ENCODE results near the gene PCP4L1. TPM values are rescaled to one million over a fixed set of nuclear protein-coding genes. Genes with fewer than 3 reads are reported as not detected.

PCP4L1 gene
- total RNA-seq, 1 donor: not detected

GRCh38 chr1:161229896-161230295, 28.6 kb upstream of the PCP4L1 start:
- peaks cover 12% of the 10 kb centered on the region for H3K79me2 ChIP-seq (ENCODE audit: insufficient read depth, low read length)
- H3K4me2 ChIP-seq (ENCODE audit: insufficient read depth, low read length): no peak overlapping the region
- peak; percentile 5 for TF ChIP-seq CTCF (IDR thresholded peaks at IDR 0.05; ENCODE audit: extremely low read depth, low read depth, low read length)
- H3K9me3 ChIP-seq (ENCODE audit: low read depth, low read length): no peaks in the 10 kb centered on the region
- DNase-seq (ENCODE audit: insufficient read length, low spot score, missing footprints): no peak
- H3K27me3 ChIP-seq (ENCODE audit: insufficient read depth, low read length): no peaks in the 10 kb centered on the region
- H3K4me1 ChIP-seq (ENCODE audit: insufficient read depth, low read length): peaks cover 17% of the 10 kb centered on the region
- H3K36me3 ChIP-seq (ENCODE audit: insufficient read depth, low read length): peaks cover 21% of the 10 kb centered on the region
- H3K4me3 ChIP-seq (ENCODE audit: insufficient read depth, low read length): no peak overlapping the region
- no peak overlapping the region for H2AFZ ChIP-seq (ENCODE audit: low read length)
- H4K20me1 ChIP-seq (ENCODE audit: insufficient read depth, low read length): no peaks in the 10 kb centered on the region
- H3K27ac ChIP-seq (ENCODE audit: low read depth, low read length): no peak overlapping the region

- H3K79me2 ChIP-seq (ENCODE audit: insufficient read depth, low read length): peaks cover 12% of the 10 kb centered on the region
- no peak for TF ChIP-seq CTCF (IDR thresholded peaks at IDR 0.05; ENCODE audit: extremely low read depth, low read depth, low read length)
Observed at GRCh38 chr1:161230762-161231161, 27.8 kb upstream of the PCP4L1 start.

GRCh38 chr1:161233102-161233501, 25.4 kb upstream of the PCP4L1 start:
- TF ChIP-seq CTCF (IDR thresholded peaks at IDR 0.05; ENCODE audit: extremely low read depth, low read depth, low read length): no peak
- no peak overlapping the region for H3K27ac ChIP-seq (ENCODE audit: low read depth, low read length)
- H2AFZ ChIP-seq (ENCODE audit: low read length): no peak overlapping the region
- H3K4me1 ChIP-seq (ENCODE audit: insufficient read depth, low read length): no peaks in the 10 kb centered on the region
- no peak overlapping the region for H3K4me2 ChIP-seq (ENCODE audit: insufficient read depth, low read length)
- H3K79me2 ChIP-seq (ENCODE audit: insufficient read depth, low read length): no peaks in the 10 kb centered on the region
- H3K36me3 ChIP-seq (ENCODE audit: insufficient read depth, low read length): peaks cover 20% of the 10 kb centered on the region
- H4K20me1 ChIP-seq (ENCODE audit: insufficient read depth, low read length): no peaks in the 10 kb centered on the region
- H3K27me3 ChIP-seq (ENCODE audit: insufficient read depth, low read length): no peaks in the 10 kb centered on the region
- DNase-seq (ENCODE audit: insufficient read length, low spot score, missing footprints): no peak
- no peaks in the 10 kb centered on the region for H3K9me3 ChIP-seq (ENCODE audit: low read depth, low read length)
- H3K4me3 ChIP-seq (ENCODE audit: insufficient read depth, low read length): no peak overlapping the region

More at GRCh38 chr1:161230762-161231161, 27.8 kb upstream of the PCP4L1 start:
- H3K4me2 ChIP-seq (ENCODE audit: insufficient read depth, low read length): no peak overlapping the region
- no peak overlapping the region for H2AFZ ChIP-seq (ENCODE audit: low read length)
- peaks cover 12% of the 10 kb centered on the region for H3K4me1 ChIP-seq (ENCODE audit: insufficient read depth, low read length)
- no peak overlapping the region for H3K27ac ChIP-seq (ENCODE audit: low read depth, low read length)
- H4K20me1 ChIP-seq (ENCODE audit: insufficient read depth, low read length): no peaks in the 10 kb centered on the region
- no peak for DNase-seq (ENCODE audit: insufficient read length, low spot score, missing footprints)
- H3K4me3 ChIP-seq (ENCODE audit: insufficient read depth, low read length): no peak overlapping the region
- H3K27me3 ChIP-seq (ENCODE audit: insufficient read depth, low read length): no peaks in the 10 kb centered on the region
- H3K9me3 ChIP-seq (ENCODE audit: low read depth, low read length): no peaks in the 10 kb centered on the region
- H3K36me3 ChIP-seq (ENCODE audit: insufficient read depth, low read length): peaks cover 21% of the 10 kb centered on the region

GRCh38 chr1:161235957-161236775, 22.4 kb upstream of the PCP4L1 start:
- no peak overlapping the region for H3K27ac ChIP-seq (ENCODE audit: low read depth, low read length)
- H2AFZ ChIP-seq (ENCODE audit: low read length): no peak overlapping the region
- no peaks in the 10 kb centered on the region for H4K20me1 ChIP-seq (ENCODE audit: insufficient read depth, low read length)
- peaks cover 2% of the 10 kb centered on the region for H3K27me3 ChIP-seq (ENCODE audit: insufficient read depth, low read length)
- no peaks in the 10 kb centered on the region for H3K79me2 ChIP-seq (ENCODE audit: insufficient read depth, low read length)
- H3K36me3 ChIP-seq (ENCODE audit: insufficient read depth, low read length): no peaks in the 10 kb centered on the region
- H3K4me2 ChIP-seq (ENCODE audit: insufficient read depth, low read length): no peak overlapping the region
- DNase-seq (ENCODE audit: insufficient read length, low spot score, missing footprints): peak; percentile 60
- no peaks in the 10 kb centered on the region for H3K4me1 ChIP-seq (ENCODE audit: insufficient read depth, low read length)
- TF ChIP-seq CTCF (IDR thresholded peaks at IDR 0.05; ENCODE audit: extremely low read depth, low read depth, low read length): no peak
- no peaks in the 10 kb centered on the region for H3K9me3 ChIP-seq (ENCODE audit: low read depth, low read length)
- no peak overlapping the region for H3K4me3 ChIP-seq (ENCODE audit: insufficient read depth, low read length)

Measured in osteoblast (primary cell).